ENCODE data around the gene FGF19.
A peak's percentile ranks its signal among the peaks of the same experiment; 100 is the strongest.

The FGF19 gene

DNA sequence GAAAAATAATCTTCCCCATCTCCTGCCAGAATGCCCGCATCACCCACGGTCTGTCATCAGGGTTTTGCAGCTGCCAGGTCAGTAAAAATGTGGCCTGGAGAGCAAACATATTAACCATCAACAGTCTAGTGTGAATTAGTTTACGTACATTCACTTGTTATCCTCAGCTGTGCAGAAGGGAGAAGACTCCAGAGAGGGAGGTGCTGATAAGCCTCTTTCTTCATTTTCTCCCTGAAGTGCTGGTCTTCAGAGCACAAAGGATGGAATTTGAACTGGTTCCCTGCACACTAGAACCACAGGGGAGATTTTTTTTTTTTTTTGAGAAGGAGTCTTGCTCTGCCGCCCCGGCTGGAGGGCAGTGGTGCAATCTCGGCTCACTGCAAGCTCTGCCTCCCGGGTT is 8.2 kb downstream of the FGF19 start:
- no peak for DNase-seq

DNA sequence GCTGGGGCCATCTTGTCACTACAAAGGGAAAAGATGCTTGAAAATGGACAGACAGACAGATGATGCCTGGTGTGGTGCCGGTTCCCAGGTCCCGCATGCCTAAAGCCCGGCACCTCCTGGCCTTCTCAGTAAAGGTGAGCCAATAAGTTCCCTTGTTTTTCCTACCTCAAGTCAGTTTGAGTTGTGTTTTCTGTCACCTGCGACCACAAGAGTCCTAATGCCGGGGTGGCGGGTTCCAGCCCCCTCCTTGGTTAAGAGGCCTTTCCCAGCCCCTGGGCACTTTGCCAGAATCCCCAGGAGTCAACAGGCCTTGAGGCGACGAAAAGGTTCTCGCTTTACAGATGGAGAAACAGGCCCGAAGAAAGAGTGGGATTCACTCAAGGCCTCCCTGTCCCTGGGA is 9.0 kb downstream of the FGF19 start:
- DNase-seq: no peak

- no peak for DNase-seq
Observed at GRCh38 chr11:69692422-69692821, 11.4 kb downstream of the FGF19 start.

GRCh38 chr11:69691463-69691862 is 12.4 kb downstream of the FGF19 start:
- DNase-seq: peak; percentile 25

DNA sequence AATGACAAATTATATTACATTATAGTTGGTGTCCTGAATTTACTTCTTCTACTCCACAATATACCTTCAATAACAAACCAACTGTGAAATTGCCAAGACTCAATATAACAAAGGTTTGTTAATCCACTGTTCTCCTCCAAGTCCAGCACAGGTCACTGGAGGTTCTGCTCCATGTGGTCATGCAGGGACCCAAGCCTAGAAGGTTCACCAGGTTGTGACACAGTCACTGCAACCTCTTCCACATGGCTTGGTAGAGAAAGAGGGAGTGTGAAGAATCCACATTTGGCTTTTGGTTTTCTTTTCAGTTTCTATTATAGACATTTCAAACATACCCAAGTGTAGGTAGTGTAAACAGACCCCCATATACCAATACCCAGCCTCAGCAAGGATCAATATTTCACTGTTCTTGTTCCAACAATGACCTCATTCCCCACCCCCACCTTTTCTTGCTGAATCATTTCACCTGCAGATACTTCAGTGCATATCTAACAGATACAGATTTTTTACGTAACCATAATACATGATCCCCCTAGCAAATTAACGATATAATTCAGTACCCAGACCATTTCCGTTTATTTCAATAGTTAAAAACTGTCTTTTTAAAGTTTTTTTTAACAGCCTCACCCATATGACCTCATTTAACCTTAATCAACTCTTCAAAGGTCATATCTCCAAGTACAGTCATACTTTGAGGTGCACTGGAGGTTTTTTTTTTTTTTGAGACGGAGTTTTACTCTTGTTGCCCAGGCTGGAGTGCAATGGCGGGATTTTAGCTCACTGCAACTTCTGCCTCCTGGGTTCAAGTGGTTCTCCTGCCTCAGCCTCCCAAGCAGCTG is 14.1 kb downstream of the FGF19 start:
- no peak for DNase-seq

- peak; percentile 29 for DNase-seq
Observed at GRCh38 chr11:69687969-69688771, 15.7 kb downstream of the FGF19 start.

GRCh38 chr11:69686856-69687255 is 17.0 kb downstream of the FGF19 start:
- no peak for DNase-seq

DNA sequence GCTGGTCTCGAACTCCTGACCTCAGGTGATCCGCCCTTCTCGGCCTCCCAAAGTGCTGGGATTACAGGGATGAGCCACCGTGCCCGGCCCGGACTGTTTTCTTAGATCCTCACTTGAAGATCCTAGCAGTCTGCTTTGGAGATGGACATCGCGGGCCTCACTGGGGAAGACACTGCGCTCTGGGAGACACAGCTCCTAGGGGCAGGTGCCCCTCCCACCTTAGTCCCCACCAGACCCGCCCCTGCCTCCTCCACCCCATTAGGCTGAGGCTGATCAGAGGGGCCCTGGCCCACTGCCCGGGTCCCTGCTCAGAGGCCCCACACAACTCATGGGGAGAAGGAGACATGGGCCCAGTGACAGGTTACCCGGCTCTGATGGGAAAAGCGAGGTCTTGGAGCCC is 17.4 kb downstream of the FGF19 start:
- no peak for DNase-seq

GRCh38 chr11:69685348-69685747 is 18.5 kb downstream of the FGF19 start:
- DNase-seq: no peak

DNA sequence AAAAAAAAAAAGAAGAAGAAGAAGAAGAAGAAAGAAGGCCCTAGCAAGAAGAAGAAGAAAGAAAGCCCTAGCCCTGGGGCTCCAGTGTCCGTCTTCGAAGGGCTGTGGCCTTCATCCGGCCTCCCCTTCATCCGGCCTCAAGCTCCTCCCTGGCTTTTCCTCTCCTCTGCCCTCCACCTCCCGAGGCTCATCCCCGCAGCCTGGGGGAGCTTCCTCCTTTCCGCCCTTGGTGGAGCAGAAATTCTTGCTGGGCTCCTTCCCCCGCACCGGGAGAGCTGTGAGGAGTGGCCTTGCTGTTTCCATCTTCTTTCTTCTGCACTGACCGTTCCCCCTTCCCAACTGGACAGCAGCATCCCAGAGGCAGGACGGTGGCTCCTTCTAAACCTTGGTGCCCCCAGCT is 19.2 kb downstream of the FGF19 start:
- no peak for DNase-seq

GRCh38 chr11:69683764-69684333 is 20.0 kb downstream of the FGF19 start:
- no peak for DNase-seq

DNA sequence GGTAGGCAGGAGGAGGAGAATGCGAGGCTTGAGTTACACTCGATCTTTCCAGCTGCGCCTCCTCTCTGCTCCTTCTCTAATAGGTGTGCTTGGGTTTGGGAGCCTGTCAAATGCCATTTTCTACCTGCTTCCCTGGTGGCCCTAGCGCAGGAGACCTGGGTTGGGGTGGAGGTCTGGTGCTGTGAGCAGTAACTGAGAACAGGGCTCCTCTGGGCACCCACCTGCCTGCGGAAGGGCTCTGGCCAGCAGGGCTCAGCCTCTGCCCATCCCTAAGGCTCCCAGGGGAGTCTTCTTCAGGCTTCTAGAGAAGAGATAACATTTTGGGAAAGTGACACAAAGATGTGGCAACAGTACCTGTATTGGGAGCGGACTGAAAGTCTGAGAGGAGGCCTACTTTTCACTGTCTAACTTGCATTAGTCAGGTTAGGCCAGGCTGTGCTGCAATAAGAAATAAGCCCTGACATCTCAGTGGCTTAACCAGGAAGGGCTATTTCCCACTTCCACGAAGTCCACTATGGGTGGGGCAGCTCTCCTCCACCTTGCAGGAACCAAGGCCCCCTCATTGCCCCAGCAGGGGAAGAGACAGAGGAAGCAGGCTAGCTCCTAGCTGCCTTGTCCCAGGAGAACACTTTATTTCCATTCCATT is 21.0 kb downstream of the FGF19 start:
- DNase-seq: no peak

DNA sequence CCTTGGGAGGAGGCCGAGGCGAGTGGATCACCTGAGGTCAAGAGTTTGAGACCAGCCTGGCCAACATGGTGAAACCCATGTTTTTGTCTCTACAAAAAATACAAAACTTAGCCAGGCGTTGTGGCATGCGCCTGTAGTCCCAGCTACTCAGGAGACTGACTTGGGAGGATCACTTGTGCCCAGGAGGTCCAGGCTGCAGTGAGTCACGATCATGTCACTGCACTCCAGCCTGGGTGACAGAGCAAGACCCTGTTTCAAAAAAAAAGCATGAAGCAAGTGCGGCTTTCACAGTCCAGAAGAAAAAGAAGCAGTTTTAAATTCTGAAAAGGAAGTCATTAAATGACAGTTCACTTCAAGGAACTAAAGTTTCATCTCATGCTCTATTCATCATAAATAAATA is 21.6 kb downstream of the FGF19 start:
- no peak for DNase-seq

GRCh38 chr11:69680688-69681087 is 23.1 kb downstream of the FGF19 start:
- no peak for DNase-seq

- DNase-seq: no peak
Observed at GRCh38 chr11:69677749-69678148, 26.1 kb downstream of the FGF19 start.

- peak; percentile 96 for DNase-seq
Observed at GRCh38 chr11:69674886-69675714, 28.7 kb downstream of the FGF19 start, which contains the start of gene LTO1. LTO1 (minus strand) TSS chr11:69675353; CDS start chr11:69675239, 114 bp downstream.

DNA sequence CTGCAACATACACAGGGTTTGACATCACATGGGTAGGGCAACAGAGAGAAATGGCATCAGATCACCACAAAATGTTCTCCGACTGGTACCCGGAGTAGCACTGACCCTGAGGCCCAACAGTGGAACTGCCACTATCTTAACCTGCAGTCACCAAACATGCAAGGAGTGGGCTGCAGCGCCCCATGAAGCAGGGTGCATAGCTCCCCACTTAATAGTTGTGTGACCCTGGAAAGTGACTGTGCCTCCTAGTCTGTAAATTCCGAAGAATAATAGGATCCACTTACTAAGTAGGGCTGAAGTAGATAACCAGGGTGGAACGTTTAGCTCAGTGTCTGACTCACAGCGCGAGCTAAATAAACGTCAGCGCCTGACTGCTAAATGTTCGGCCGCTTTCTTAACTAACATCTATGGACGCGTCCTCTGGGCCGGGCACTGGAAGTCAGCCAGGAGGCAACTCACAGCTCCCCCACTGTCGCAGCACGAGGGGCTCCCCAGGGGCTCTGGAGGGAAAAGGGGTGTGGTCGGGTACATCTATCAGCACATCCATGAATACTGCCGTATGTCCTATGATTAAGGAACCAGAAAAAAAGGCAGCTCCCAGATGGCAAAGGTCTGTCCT is 29.4 kb downstream of the FGF19 start:
- DNase-seq: no peak

DNA sequence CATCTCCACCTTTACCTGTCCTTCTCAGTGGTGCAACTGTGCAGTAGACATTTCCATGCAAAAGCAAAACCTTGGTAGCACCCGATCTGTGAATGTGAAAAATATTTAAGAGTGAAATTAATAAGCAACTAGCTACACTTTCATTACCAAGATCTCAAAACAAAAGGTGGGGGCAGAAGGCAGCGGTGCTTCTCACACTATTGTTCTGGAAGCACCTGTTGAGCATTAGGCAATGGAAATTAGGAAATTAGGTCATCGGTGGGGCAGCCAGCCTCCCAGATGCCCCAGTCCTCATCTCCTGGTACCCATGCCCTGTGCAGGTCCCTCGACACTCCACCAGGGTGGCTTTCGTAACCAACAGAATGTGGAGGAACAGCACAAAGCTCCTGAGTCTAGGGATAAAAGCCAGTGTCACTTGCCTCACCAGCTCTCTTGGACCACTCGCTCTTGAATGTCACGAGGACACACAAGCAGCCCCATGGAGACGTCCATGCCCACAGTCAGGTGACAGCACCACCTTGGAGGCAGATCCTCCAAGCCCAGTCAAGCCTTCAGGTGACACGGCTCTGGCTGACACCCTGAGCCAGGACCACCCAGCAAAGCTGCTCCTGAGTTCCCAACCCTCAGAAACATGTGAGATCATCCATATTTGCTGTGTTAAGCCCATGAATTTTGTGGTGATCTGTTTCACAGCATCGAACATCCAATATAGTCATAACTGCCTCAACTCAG is 31.9 kb downstream of the FGF19 start:
- DNase-seq: no peak

DNA sequence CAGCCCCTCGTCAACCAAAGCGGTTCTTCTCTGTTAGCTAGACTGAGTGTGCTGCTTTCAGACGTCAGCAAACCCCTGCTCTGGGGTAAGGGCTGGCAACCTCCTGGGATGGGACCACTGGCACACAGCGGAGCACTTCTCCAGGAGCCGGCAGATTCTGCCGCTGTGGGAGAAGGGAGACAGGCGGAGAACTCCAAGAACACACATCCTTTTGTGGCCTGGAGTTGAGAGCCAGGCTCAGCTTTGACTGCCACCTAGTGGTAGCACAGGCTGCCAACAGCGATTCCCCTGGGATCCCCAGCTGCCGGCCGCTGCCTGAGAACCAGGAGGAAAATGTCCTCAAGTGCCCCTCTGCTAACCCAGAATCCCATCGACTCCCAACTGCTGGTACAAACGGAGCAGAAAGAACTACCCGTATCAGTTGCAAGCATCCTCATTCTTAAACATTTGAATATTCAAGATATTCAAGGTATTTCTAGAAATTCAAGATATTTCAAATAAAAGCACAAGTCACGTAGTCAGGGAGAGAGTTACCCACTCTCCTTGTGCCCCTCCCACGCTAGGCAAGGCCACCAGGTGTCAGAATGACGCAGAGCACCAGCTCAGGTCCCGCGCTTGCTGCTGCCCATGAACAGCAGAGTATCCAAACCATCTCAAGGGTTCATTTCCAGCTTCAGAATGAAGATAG is 33.5 kb downstream of the FGF19 start:
- peak; percentile 54 for DNase-seq

DNA sequence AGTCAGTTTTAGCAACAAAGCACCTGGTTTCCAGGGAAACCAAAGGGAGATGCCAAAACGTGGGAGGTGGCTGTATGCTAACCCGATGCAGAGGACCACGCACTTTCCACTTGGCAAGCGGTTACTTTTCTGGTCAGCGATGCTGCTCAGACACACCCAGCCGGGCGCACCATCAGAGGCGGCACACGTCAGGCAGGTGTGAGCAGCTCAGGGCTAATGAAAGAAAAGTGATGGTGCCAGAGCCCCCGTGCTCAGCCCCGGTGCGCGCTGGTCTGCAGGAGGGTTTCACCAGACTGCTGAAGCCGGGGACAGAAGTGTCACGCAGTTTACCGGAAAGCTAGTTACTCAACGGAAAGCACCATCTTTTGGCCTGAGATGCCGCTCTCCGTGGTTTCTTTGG is 34.3 kb downstream of the FGF19 start:
- DNase-seq: no peak
